AG09319 (cell line): ENCODE measurements around the gene KDM4C.

Experiments
- DNase-seq: peaks from one replicate; pipeline ENCODE4 v3.0.0-alpha.2; 2010; ENCODE audit warnings: low read depth; ENCODE audit errors: extremely low read depth
- CTCF ChIP-seq: IDR thresholded peaks from 2 replicates; pipeline ENCODE4 v1.5.1; 2011; ENCODE audit warnings: low read depth, mild to moderate bottlenecking, inconsistent platforms, low read length, moderate library complexity

The KDM4C gene

GRCh38 chr9:7058473-7058872, 300.7 kb downstream of the KDM4C start:
- no peak for TF ChIP-seq CTCF
- peak; percentile 19 for DNase-seq

- no peak for TF ChIP-seq CTCF
Measured at GRCh38 chr9:7067169-7067568, 309.4 kb downstream of the KDM4C start.

GRCh38 chr9:7071916-7072315, 314.1 kb downstream of the KDM4C start:
- no peak for DNase-seq
- no peak for TF ChIP-seq CTCF

More at GRCh38 chr9:7067169-7067568, 309.4 kb downstream of the KDM4C start:
- DNase-seq, result no peak

GRCh38 chr9:7073706-7074105, 315.9 kb downstream of the KDM4C start:
- DNase-seq, result no peak
- no peak for TF ChIP-seq CTCF

- no peak for DNase-seq
- no peak for TF ChIP-seq CTCF
Measured at GRCh38 chr9:7075154-7075553, 317.4 kb downstream of the KDM4C start.

GRCh38 chr9:7079051-7079450, 321.3 kb downstream of the KDM4C start:
- no peak for DNase-seq
- no peak for TF ChIP-seq CTCF

- TF ChIP-seq CTCF, result no peak
- DNase-seq, result no peak
Measured at GRCh38 chr9:7081065-7081600, 323.4 kb downstream of the KDM4C start.
